SK-N-SH (cell line): Measurements from ENCODE around the gene RNF214. TPM values are rescaled to one million over a fixed set of nuclear protein-coding genes. Genes with fewer than 3 reads are reported as not detected.

Experiments
- CTCF ChIA-PET: fragments of 300-600, 350-600 bp; formaldehyde crosslinking; extraction: SDS; loops from one replicate; lab custom pipeline; 2021; lab: Yijun Ruan, JAX
- POLR2A ChIA-PET: fragments of 350-600 bp; sonication (Branson Sonifier 250); formaldehyde crosslinking; extraction: SDS; loops from one replicate; lab custom pipeline; 2020; ENCODE audit warnings: antibody characterized with exemption, inconsistent platforms; lab: Yijun Ruan, JAX
- DNase-seq: peaks from one replicate; pipeline ENCODE4 v3.0.0; 2012
- H2AFZ ChIP-seq: fragments of 200-600 bp; sonication (generic); 2 replicates; pipeline ENCODE4 v1.8.1; 2016; ENCODE audit warnings: antibody characterized with exemption, mild to moderate bottlenecking, low read depth
- H3F3A ChIP-seq: fragments of 200-600 bp; sonication (generic); replicated peaks from 2 replicates; pipeline ENCODE3; 2016; ENCODE audit warnings: antibody characterized with exemption, mild to moderate bottlenecking; ENCODE audit not compliant: insufficient read depth
- H3K27ac ChIP-seq, 2 experiments: fragments of 200-500 bp in 1 of 2; fragments of 200-600 bp in 1 of 2; sonication (Bioruptor generic) in 1 of 2; sonication (generic), shearing (Covaris generic) in 1 of 2; 2 replicates each; pipeline versions ENCODE4 v1.5.1 to v1.6.1; 2014 to 2016; ENCODE audit warnings: low read depth in 2 of 2, inconsistent platforms in 1 of 2, low read length in 1 of 2, mild to moderate bottlenecking in 1 of 2, mixed read lengths in 1 of 2
- H3K27me3 ChIP-seq: fragments of 200-600 bp; sonication (generic), shearing (Covaris generic); 2 replicates; pipeline ENCODE4 v1.6.1; 2016; ENCODE audit warnings: mixed run types; ENCODE audit not compliant: insufficient read depth
- H3K36me3 ChIP-seq, 2 experiments: fragments of 200-500 bp in 1 of 2; fragments of 200-600 bp in 1 of 2; sonication (Bioruptor generic) in 1 of 2; sonication (generic) in 1 of 2; replicated peaks in 1 of 2; 2 replicates each; pipeline versions ENCODE3 to v1.5.1; 2014 to 2016; ENCODE audit warnings: low read length in 1 of 2, mild to moderate bottlenecking in 1 of 2; ENCODE audit not compliant: insufficient read depth in 2 of 2, control insufficient read depth in 1 of 2
- H3K4me1 ChIP-seq, 2 experiments: fragments of 200-500 bp in 1 of 2; fragments of 200-600 bp in 1 of 2; sonication (Bioruptor generic) in 1 of 2; sonication (generic), shearing (Covaris generic) in 1 of 2; 2 replicates each; pipeline versions ENCODE4 v1.5.1 to v1.6.1; 2014 to 2016; ENCODE audit warnings: low read depth in 1 of 2, low read length in 1 of 2, mixed run types in 1 of 2; ENCODE audit not compliant: insufficient read depth in 2 of 2, control insufficient read depth in 1 of 2
- H3K4me2 ChIP-seq: fragments of 200-600 bp; sonication (generic), shearing (Covaris generic); 2 replicates; pipeline ENCODE4 v1.6.1; 2017; ENCODE audit warnings: mixed run types
- H3K4me3 ChIP-seq, 2 experiments: fragments of 200-500 bp in 1 of 2; fragments of 200-600 bp in 1 of 2; sonication (Bioruptor generic) in 1 of 2; sonication (generic), shearing (Covaris generic) in 1 of 2; 2 replicates each; pipeline versions ENCODE4 v1.5.1 to v1.8.1; 2014 to 2016; ENCODE audit warnings: low read depth in 2 of 2, inconsistent platforms in 1 of 2, low read length in 1 of 2, mild to moderate bottlenecking in 1 of 2, mixed read lengths in 1 of 2, moderate library complexity in 1 of 2
- H3K79me2 ChIP-seq: fragments of 200-600 bp; sonication (generic); 2 replicates; pipeline ENCODE4 v1.8.1; 2017; ENCODE audit warnings: mild to moderate bottlenecking; ENCODE audit not compliant: insufficient read depth
- H3K9ac ChIP-seq: fragments of 200-600 bp; sonication (generic); 2 replicates; pipeline ENCODE4 v1.6.1; 2017; ENCODE audit warnings: mixed run types
- H3K9me2 ChIP-seq: fragments of 200-600 bp; sonication (generic); 2 replicates; pipeline ENCODE4 v1.6.1; 2017; ENCODE audit warnings: mixed run types
- H3K9me3 ChIP-seq: fragments of 200-600 bp; sonication (generic); 2 replicates; pipeline ENCODE4 v1.6.1; 2017; ENCODE audit warnings: mixed run types, mild to moderate bottlenecking, moderate library complexity
- H4K20me1 ChIP-seq: fragments of 200-600 bp; sonication (generic); 2 replicates; pipeline ENCODE4 v1.6.1; 2017; ENCODE audit warnings: mild to moderate bottlenecking, mixed run types; ENCODE audit not compliant: insufficient read depth
- CTCF ChIP-seq: fragments of 200-600 bp; sonication (generic); IDR thresholded peaks from 2 replicates; pipeline ENCODE4 v1.6.1; 2017; ENCODE audit warnings: antibody characterized with exemption, mild to moderate bottlenecking, moderate library complexity
- EZH2phosphoT487 ChIP-seq: fragments of 200-600 bp; sonication (generic); IDR thresholded peaks from 2 replicates; pipeline ENCODE4 v1.6.1; 2017; ENCODE audit warnings: low read depth, mixed run types, mild to moderate bottlenecking, antibody characterized with exemption, moderate library complexity, borderline replicate concordance
- FOSL2 ChIP-seq: IDR thresholded peaks from 2 replicates; pipeline ENCODE4 v1.4.0; 2012; ENCODE audit warnings: low read depth, mild to moderate bottlenecking, moderate library complexity, borderline replicate concordance
- GABPA ChIP-seq: IDR thresholded peaks from 2 replicates; pipeline ENCODE4 v1.4.0; 2012; ENCODE audit warnings: low read depth, mild to moderate bottlenecking
- IRF3 ChIP-seq: fragments of 150-350 bp; IDR thresholded peaks from 2 replicates; pipeline ENCODE4 v1.6.1; 2016; ENCODE audit warnings: mild to moderate bottlenecking, low read depth, low read length
- MEF2A ChIP-seq: IDR thresholded peaks from 2 replicates; pipeline ENCODE4 v1.4.0; 2012; ENCODE audit warnings: low read depth, borderline replicate concordance
- NRF1 ChIP-seq: IDR thresholded peaks from 2 replicates; pipeline ENCODE4 v1.6.1; 2012; ENCODE audit warnings: low read depth, mild to moderate bottlenecking, low read length
- POLR2AphosphoS5 ChIP-seq: IDR thresholded peaks from 2 replicates; pipeline ENCODE4 v1.6.1; 2012; ENCODE audit warnings: low read depth, low read length
- RAD21 ChIP-seq: IDR thresholded peaks from 2 replicates; pipeline ENCODE4 v1.6.1; 2012; ENCODE audit warnings: mild to moderate bottlenecking, low read length
- RXRA ChIP-seq: IDR thresholded peaks from 2 replicates; pipeline ENCODE4 v1.4.0; 2012; ENCODE audit warnings: low read depth, mild to moderate bottlenecking, borderline replicate concordance
- SIN3A ChIP-seq: IDR thresholded peaks from 2 replicates; pipeline ENCODE4 v1.6.1; 2012; ENCODE audit warnings: low read depth, mild to moderate bottlenecking, low read length, moderate library complexity, borderline replicate concordance
- TCF12 ChIP-seq: IDR thresholded peaks from 2 replicates; pipeline ENCODE4 v1.4.0; 2012
- USF1 ChIP-seq: IDR thresholded peaks from 2 replicates; pipeline ENCODE4 v1.4.0; 2012; ENCODE audit warnings: low read depth, borderline replicate concordance
- USF2 ChIP-seq: fragments of 150-350 bp; IDR thresholded peaks from 2 replicates; pipeline ENCODE4 v1.6.1; 2017; ENCODE audit warnings: antibody characterized with exemption, low read length, low read depth, borderline replicate concordance
- YY1 ChIP-seq: IDR thresholded peaks from 2 replicates; pipeline ENCODE4 v1.4.0; 2012; ENCODE audit warnings: low read depth, mild to moderate bottlenecking
- whole genome bisulfite sequencing: methylation state at CpG from one replicate; pipeline ENCODE4 v1.1.6; 2017; ENCODE audit warnings: low lambda C conversion rate; 5-methylcytosine and 5-hydroxymethylcytosine counted together
- polyA plus RNA-seq, 3 experiments: library from polyadenylated mRNA; depleted of rRNA; stranded (reverse); fragments of >200 nt; gene quantifications; 2 replicates each; pipeline ENCODE4 v1.2.3, GENCODE V29; 2012

Gene RNF214
- polyA plus RNA-seq, 1 of the 3 experiments (the other 2 are of a cell fraction), result 15.4 TPM

GRCh38 chr11:117201658-117202305 lies 30.7 kb upstream of the RNF214 start:
- peaks cover 9 to 13% of the 10 kb centered on the region in 2 experiments; a peak in 3 of 4 replicates for H3K4me1 ChIP-seq

More at GRCh38 chr11:117201658-117202305, 30.7 kb upstream of the RNF214 start:
- no peak for DNase-seq
- Histone ChIP-seq H3K9me3 (no peaks in the 10 kb centered on the region), H3K27ac (peak overlapping the region in 1 of 2 experiments; percentile 16; a peak in 1 of 4 replicates), H3K79me2 (peaks cover 66% of the 10 kb centered on the region), H3K9me2 (no peaks in the 10 kb centered on the region), H3K27me3 (no peaks in the 10 kb centered on the region), H3K4me2 (peak overlapping the region; percentile 77), H3K9ac (peak overlapping the region; percentile 20; the same call in 1 of the 2 replicates), H4K20me1 (peaks cover 26% of the 10 kb centered on the region; the same call in 1 of the 2 replicates), H3K4me3 (peak overlapping the region in 1 of 2 experiments; percentile 43; a peak in 2 of 4 replicates), H3F3A (peaks cover 23% of the 10 kb centered on the region), H2AFZ (no peak overlapping the region), H3K36me3 (peaks cover 0 to 23% of the 10 kb centered on the region in 2 experiments)
- ChIA-PET POLR2A (interaction anchor here (1.0 kb wide), 1 partner anchor 30 kb away, joined by 3 read pairs; the partner anchor contains the start of gene PCSK7), CTCF (interaction anchor here (0.6 to 1.6 kb wide), 3 partner anchors 10 to 25 kb away, joined by 3 to 4 read pairs (median 3); no protein-coding TSS in a partner anchor)
- TF ChIP-seq EZH2phosphoT487 (no peak), MEF2A (no peak), YY1 (no peak), GABPA (no peak), IRF3 (no peak), TCF12 (no peak), FOSL2 (no peak), NRF1 (no peak), SIN3A (no peak), RAD21 (no peak), CTCF (no peak), POLR2AphosphoS5 (no peak), USF2 (no peak), RXRA (no peak), USF1 (no peak)
- WGBS, result 71% methylated on average over 10 of the region's 14 CpGs
